HG03025 (cell line): ENCODE data around the gene SCLY.

ENCODE experiments used
- ATAC-seq: cut with Tn5 transposase; IDR thresholded peaks from one replicate; pipeline ENCODE4 v1.9.1; 2021; ENCODE audit warnings: mild to moderate bottlenecking, moderate library complexity; ENCODE audit not compliant: unreplicated experiment, low FRiP score

SCLY gene

DNA sequence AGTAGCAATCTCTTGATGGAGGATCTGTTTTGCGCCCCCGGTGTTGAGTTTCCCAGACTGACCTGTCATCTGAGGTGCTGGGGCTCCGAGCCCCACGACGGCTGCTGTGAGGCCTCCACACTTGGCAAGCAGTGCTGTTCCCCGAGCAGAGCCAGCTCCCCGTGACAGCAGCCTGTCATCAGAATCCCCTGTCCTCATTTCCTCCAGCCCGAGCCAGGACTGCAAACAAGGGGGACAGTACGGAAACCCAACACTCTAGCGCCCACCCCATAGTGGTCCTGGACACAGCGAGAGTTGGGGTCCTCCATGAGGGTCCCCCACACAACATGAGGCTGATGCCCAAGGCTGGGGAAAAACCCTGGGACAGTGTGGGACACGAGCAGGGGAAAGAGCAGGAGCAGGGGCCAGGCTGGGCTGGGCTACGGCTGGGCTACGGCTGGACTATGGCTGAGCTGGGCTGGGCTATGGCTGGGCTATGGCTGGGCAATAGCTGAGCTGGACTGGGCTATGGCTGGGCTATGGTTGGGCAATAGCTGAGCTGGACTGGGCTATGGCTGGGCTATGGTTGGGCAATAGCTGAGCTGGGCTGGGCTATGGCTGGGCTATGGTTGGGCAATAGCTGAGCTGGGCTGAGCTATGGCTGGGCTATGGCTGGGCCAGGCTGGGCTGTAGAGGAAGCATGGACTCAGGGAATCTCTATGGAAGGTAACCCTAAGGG is 76.2 kb downstream of the SCLY start:
- ATAC-seq = no peak

DNA sequence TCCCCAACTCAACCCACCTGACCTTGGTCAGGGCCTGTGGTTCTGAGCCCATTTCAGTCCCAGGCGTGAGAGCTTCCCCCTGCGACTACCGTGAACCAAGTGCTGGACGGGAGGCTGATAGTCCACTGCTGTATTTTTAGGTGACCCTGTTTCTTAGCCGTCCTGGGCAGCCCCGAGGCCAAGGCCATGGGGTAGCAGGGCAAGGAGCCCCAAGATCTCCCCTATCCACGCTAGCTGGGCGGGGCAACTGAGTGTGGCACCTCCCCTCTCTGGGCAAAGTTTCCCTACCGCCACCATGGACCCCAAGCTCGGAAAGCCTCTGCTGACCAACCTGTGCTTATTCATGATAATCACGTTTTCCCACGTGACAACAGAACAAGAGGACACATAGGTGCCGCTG is 77.1 kb downstream of the SCLY start:
- no peak for ATAC-seq

DNA sequence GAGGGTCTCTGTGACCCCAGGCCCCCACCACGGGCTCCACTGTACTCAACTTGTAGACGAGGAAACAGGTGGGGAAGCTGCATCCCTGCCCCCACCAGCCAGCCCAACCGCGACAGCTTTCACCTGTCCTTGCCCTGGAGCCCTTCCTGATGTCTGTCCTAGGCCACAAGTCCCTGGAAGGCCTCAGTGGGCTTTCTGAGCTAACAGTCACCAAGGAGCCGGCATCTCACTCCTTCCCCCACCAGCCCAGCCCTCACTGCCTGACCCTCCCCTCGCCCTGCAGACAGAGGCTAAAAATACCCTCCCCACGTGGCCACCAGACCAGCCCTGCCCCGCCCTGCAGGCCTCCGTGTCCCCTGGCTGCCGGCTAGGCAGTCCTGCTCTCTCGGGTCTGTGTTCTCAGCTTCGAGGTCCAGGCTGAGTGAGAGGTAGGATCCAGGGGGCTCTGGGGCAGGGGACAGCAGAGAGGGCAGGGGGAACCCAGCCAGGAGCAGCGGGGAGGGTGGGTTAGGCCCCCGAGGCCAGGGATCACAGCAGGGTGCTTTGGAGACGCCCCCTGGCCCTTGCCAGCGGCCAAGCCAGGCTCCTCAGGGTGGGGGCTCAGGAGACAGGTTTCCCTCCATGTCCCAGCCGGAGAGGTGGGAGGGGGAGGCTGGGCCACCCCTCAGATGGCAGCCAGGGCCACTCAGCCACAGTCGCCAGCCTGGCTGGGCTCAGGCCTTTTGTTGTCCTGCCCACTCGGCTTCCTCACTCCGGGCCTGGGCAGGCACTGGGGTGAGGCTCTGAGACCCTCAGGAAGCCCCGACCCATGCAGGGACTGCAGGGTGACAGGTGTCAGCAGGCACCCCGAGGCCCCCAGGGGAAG is 77.8 kb downstream of the SCLY start, which contains the start of gene KLHL30:
TSS of gene KLHL30 (plus strand) at position 338 of the 865 bp plus-strand sequence. CDS start 2,087 bp downstream, outside the sequence.
- no peak for ATAC-seq

- ATAC-seq = no peak
Measured at GRCh38 chr2:238139196-238140039, 78.6 kb downstream of the SCLY start.

DNA sequence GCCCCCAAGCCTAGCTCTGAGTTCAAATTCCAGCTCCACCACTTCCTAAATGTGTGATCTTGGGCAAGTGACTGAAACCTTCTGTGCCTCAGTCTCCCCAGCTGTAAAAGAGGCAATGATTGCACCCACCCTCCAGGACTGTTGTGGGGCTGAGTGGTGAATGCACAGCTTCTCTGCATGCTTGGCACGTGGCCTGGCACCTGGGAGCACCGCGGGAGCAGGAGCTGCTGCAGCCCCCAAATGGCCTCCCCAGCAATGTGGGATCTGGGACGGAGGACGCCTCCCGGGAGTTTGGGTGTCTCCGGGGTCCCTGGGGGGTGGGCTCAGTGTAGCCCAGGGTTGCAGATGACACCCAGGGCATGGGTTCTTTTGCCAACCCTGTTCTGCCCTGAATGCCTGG is 79.2 kb downstream of the SCLY start:
- no peak for ATAC-seq

DNA sequence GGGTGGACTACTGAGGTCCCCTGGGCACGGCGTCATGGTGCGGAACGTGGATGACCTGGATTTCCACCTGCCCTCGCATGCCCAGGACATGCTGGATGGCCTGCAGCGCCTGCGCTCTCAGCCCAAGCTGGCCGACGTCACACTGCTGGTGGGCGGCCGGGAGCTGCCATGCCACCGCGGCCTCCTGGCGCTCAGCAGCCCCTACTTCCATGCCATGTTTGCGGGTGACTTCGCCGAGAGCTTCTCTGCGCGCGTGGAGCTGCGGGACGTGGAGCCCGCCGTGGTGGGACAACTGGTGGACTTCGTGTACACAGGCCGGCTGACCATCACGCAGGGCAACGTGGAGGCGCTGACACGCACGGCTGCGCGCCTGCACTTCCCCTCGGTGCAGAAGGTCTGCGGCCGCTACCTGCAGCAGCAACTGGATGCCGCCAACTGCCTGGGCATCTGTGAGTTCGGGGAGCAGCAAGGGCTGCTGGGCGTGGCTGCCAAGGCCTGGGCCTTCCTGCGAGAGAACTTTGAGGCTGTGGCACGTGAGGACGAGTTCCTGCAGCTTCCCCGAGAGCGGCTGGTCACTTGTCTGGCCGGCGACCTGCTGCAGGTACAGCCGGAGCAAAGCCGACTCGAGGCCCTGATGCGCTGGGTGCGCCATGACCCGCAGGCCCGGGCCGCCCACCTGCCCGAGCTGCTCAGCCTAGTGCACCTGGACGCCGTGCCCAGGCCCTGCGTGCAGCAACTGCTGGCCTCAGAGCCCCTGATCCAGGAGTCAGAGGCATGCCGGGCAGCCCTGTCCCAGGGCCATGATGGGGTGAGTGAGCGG is 80.1 kb downstream of the SCLY start:
- no peak for ATAC-seq

DNA sequence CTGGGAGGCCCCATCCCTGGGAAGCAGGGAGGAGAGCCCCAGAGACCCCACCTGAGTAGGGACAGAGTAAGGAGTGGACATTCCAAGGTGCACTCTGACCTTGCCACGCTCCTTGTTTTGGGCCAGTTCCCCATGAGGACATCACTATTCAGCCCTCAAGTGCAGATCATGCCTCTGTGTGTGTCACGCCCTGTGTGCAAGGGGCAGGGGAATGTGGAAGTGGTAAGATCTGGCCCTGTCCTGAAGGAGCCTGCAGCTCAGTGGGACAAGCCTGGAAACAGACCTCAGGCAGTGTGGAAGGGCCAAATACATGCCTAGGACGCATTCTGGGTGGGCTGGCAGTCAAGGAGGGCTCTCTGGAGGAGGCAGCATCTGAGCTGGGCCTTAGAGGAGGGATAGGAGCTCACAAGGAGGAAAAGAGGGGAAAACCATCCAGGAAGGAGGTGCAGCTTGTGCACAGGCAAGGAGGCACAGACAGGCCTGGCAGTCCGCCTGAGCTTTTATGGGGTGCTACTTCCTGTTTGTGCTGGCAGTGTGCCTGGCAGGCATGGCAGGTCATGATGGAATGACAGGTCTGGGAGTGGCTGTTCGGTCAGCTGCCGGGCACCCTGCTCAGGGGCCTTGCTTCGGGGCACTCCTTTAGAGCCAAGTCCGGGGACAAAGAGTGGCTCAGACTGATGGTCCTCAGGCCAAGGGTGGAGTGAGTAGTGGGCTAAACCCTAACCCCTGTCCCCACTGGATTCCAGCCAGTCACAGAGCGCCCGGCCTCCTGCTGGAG is 80.9 kb downstream of the SCLY start:
- ATAC-seq = no peak

GRCh38 chr2:238142382-238143205 is 81.8 kb downstream of the SCLY start:
- ATAC-seq = no peak

DNA sequence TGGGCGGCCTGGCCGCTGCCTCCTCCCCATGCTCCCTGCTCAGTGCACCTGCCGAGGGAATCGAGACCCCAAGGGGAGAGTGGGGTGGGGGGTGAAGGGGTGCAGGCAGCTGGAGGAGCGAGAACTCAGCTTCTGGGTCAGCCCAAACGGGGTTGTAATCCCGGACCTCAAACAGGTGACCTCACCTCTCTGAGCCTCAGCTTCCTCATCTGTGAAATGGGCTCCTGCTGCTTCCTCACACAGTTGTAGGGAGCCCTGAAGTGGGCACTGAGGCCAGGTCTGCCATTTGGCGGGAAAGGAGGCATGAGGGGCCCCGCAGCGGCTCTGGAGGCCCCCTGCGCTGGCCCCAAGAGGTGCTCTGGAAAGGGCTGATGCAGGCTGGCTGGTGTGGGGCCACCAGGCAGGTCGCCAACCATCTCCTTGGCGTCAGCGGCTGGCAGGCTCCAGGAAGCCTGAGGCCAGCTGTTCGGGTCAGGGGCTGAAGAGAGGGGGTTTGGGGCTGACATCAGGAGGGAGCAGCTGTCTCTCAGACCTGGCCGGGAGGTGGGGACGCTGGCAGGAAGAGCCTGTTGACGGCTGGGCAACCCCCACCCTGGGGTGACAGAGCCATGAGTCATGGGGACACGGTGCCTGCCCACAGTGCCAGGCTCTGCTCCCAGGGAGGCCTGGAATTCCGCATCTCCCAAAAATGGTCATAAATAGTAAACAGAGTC is 82.6 kb downstream of the SCLY start:
- ATAC-seq = no peak

DNA sequence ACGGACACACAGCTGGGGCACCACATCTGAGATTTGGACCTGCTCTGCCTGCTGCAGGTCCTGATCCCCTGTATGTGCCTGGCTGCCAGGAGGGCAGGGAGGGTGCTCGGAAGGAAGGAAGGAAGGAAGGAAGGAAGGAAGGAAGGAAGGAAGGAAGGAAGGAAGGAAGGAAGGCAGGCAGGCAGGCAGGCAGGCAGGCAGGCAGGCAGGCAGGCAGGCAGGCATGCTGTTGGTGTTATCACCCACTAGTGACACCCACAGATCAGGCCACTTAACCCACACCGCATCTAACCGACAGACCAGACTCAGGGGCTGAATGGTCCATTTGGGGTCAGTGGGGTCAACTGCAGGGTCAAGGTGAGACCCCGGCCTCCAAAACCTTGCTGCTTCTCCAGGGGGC is 83.5 kb downstream of the SCLY start:
- no peak for ATAC-seq

GRCh38 chr2:238145046-238145445 is 84.2 kb downstream of the SCLY start:
- ATAC-seq = no peak

DNA sequence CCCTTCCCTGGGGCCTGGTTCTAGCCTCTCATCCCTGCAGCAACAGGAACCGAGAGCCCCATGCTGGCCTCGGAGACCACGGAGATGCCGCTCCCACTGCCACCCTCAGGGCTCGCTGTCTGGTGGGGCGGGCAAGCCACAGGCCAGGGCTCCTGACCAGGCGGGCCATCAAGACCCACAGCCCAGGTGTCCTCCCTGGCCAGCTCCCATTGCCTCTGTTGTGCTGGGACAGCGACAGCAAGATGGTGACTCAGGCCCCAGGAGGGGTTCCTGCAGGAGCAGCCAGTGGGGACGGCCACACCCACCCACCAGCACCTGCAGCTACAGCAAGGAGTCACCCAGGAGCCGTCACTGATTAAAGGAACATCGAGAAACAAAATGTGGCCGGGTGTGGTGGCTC is 85.0 kb downstream of the SCLY start:
- no peak for ATAC-seq

- ATAC-seq = no peak
Measured at GRCh38 chr2:238146884-238147544, 86.2 kb downstream of the SCLY start.

- no peak for ATAC-seq
Measured at GRCh38 chr2:238148981-238149380, 88.2 kb downstream of the SCLY start.
